K562 (cell line): ENCODE measurements around the gene JAKMIP1. TPM values are rescaled to one million over a fixed set of nuclear protein-coding genes. Genes with fewer than 3 reads are reported as not detected.

Experiments
- ATAC-seq: fragments of 200-7000 bp; cut with Tn5 transposase; 3 replicates; pipeline ENCODE4 v1.9.1; 2020; ENCODE audit warnings: moderate library complexity
- BruUV-seq: library from RNA; stranded (reverse); fragments of 400-500 nt; replicated peaks from 2 replicates; lab custom pipeline; 2021; lab: Mats Ljungman, UMichigan
- CTCF ChIA-PET: fragments of 300-600 bp; formaldehyde crosslinking; extraction: SDS; loops from one replicate; lab custom pipeline; 2021; ENCODE audit warnings: low intra/inter-chr PET ratio; lab: Yijun Ruan, JAX
- POLR2A ChIA-PET: fragments of 300-600, 350-650 bp; sonication (Branson Sonifier 250); formaldehyde crosslinking; extraction: SDS; loops from one replicate; lab custom pipeline; 2021; ENCODE audit warnings: antibody characterized with exemption, inconsistent platforms; lab: Yijun Ruan, JAX
- DNase-seq, 4 experiments: peaks; one replicate each; pipeline versions ENCODE4 v3.0.0 to v3.0.0-alpha.2; 2011 to 2018; ENCODE audit warnings: low spot score in 3 of 4, mixed read lengths in 3 of 4; ENCODE audit errors: extremely low read depth in 1 of 4
- FAIRE-seq: peaks from 2 replicates; lab custom pipeline; 2011; peaks lifted over from hg19 to GRCh38; lab: Jason Lieb, UNC
- H2AFZ ChIP-seq: 2 replicates; pipeline ENCODE4 v1.6.0; 2011; ENCODE audit warnings: low read depth, low read length, control low read depth, inconsistent platforms
- H3K27ac ChIP-seq: fragments of 200-600 bp; 3 replicates; pipeline ENCODE4 v1.8.0; 2011; ENCODE audit warnings: low read depth, mild to moderate bottlenecking, control low read depth, inconsistent platforms, low read length, moderate library complexity, mixed read lengths; ENCODE audit errors: extremely low read depth
- H3K27me3 ChIP-seq, 2 experiments: fragments of 300-600 bp in 1 of 2; 2 replicates in 1 of 2; 3 replicates in 1 of 2; pipeline versions ENCODE4 v1.6.0 to v1.8.0; 2011; ENCODE audit warnings: inconsistent platforms in 2 of 2, low read length in 2 of 2, mild to moderate bottlenecking in 1 of 2, mixed read lengths in 1 of 2, moderate library complexity in 1 of 2; ENCODE audit not compliant: control insufficient read depth in 2 of 2, insufficient read depth in 2 of 2
- H3K36me3 ChIP-seq: fragments of 300-600 bp; 3 replicates; pipeline ENCODE4 v1.8.0; 2011; ENCODE audit warnings: mild to moderate bottlenecking, low read length, inconsistent platforms; ENCODE audit not compliant: control insufficient read depth, insufficient read depth
- H3K4me1 ChIP-seq, 2 experiments: fragments of 200-600 bp in 1 of 2; replicated peaks in 1 of 2; 2 replicates in 1 of 2; 3 replicates in 1 of 2; pipeline versions ENCODE4 v1.5.1 to v1.8.0; 2011; ENCODE audit warnings: inconsistent platforms in 2 of 2, low read length in 2 of 2, mild to moderate bottlenecking in 1 of 2, mixed read lengths in 1 of 2, moderate library complexity in 1 of 2; ENCODE audit not compliant: control insufficient read depth in 2 of 2, insufficient read depth in 2 of 2
- H3K4me2 ChIP-seq: 2 replicates; pipeline ENCODE4 v1.6.1; 2011; ENCODE audit warnings: low read length, control low read depth, inconsistent platforms, mixed read lengths; ENCODE audit not compliant: insufficient read depth
- H3K4me3 ChIP-seq: fragments of 200-600 bp; sonication (generic), shearing (Covaris generic); 2 replicates; pipeline ENCODE4 v1.5.1; 2016; ENCODE audit warnings: control low read depth, inconsistent platforms
- H3K79me2 ChIP-seq: fragments of 200-600 bp; 3 replicates; pipeline ENCODE4 v1.8.0; 2011; ENCODE audit warnings: low read length, inconsistent platforms; ENCODE audit not compliant: control insufficient read depth, insufficient read depth
- H3K9ac ChIP-seq, 2 experiments: 2 replicates each; pipeline versions ENCODE4 v1.6.0 to v1.6.1; 2011; ENCODE audit warnings: low read depth in 2 of 2, low read length in 2 of 2, control low read depth in 1 of 2, inconsistent platforms in 1 of 2, mild to moderate bottlenecking in 1 of 2, mixed read lengths in 1 of 2; ENCODE audit not compliant: insufficient read depth in 1 of 2
- H3K9me1 ChIP-seq: one replicate; pipeline ENCODE4 v1.6.0; 2011; ENCODE audit warnings: inconsistent platforms, mild to moderate bottlenecking, low read length, moderate library complexity; ENCODE audit not compliant: control insufficient read depth, insufficient read depth
- H3K9me3 ChIP-seq: replicated peaks from 2 replicates; pipeline ENCODE4 v1.5.1; 2011; ENCODE audit warnings: low read depth, low read length, inconsistent platforms; ENCODE audit not compliant: control insufficient read depth, insufficient read depth
- H4K20me1 ChIP-seq: replicated peaks from 2 replicates; pipeline ENCODE4 v1.6.1; 2011; ENCODE audit warnings: low read length, inconsistent platforms, mixed read lengths; ENCODE audit not compliant: control insufficient read depth, insufficient read depth
- HDAC8 ChIP-seq: fragments of 450-650 bp; IDR thresholded peaks from 2 replicates; pipeline ENCODE4 v1.6.1; 2016; ENCODE audit warnings: mild to moderate bottlenecking, missing genetic modification characterization, moderate library complexity, missing compliant biosample characterization
- HMG20B ChIP-seq: fragments of 250-450 bp; sonication (Bioruptor Pico); IDR thresholded peaks from 2 replicates; pipeline ENCODE4 v1.5.0; 2021; ENCODE audit warnings: mild to moderate bottlenecking
- HNRNPUL1 ChIP-seq: fragments of 200-400 bp; formaldehyde crosslinking; IDR thresholded peaks from 2 replicates; pipeline ENCODE4 v1.6.1; 2017; ENCODE audit warnings: low read length
- IRF2 ChIP-seq: sonication (generic); formaldehyde crosslinking; IDR thresholded peaks from 2 replicates; pipeline ENCODE4 v1.8.1; 2022; ENCODE audit warnings: mild to moderate bottlenecking, missing genetic modification reagents
- PYGO2 ChIP-seq: fragments of 450-650 bp; IDR thresholded peaks from 2 replicates; pipeline ENCODE4 v1.6.1; 2016; ENCODE audit warnings: mild to moderate bottlenecking, missing genetic modification characterization, moderate library complexity, missing compliant biosample characterization
- TRIM24 ChIP-seq, 2 experiments: fragments of 450-650 bp; IDR thresholded peaks; 2 replicates each; pipeline ENCODE4 v1.6.1; 2016
- ZNF175 ChIP-seq: fragments of 200-800 bp; sonication (Bioruptor generic); IDR thresholded peaks from 2 replicates; pipeline ENCODE4 v1.6.1; 2016; ENCODE audit warnings: low read depth, mild to moderate bottlenecking, missing genetic modification characterization, missing compliant biosample characterization
- ZNF668 ChIP-seq: fragments of 250-450 bp; sonication (Bioruptor Pico); IDR thresholded peaks from 2 replicates; pipeline ENCODE4 v1.8.0; 2022; ENCODE audit warnings: mild to moderate bottlenecking, inconsistent platforms
- ZNF699 ChIP-seq: fragments of 250-450 bp; sonication (Bioruptor Pico); IDR thresholded peaks from 2 replicates; pipeline ENCODE4 v1.8.0; 2021; ENCODE audit warnings: mild to moderate bottlenecking, moderate library complexity; ENCODE audit not compliant: insufficient replicate concordance
- WGBS: fragments of 100-300 bp; shearing (Covaris generic); methylation state at CpG from one replicate; pipeline ENCODE4 v1.1.6; 2016; ENCODE audit warnings: low coverage, mixed read lengths; ENCODE audit not compliant: insufficient coverage; ENCODE audit errors: missing lambda C conversion rate; 5-methylcytosine and 5-hydroxymethylcytosine counted together
- in situ Hi-C: fragments of 300-500 bp; cut with MboI; formaldehyde crosslinking; loops from 4 replicates; pipeline ENCODE4 v1.15.0; 2018; ENCODE audit warnings: inconsistent platforms, mixed read lengths
- intact Hi-C: fragments of 100-400 bp; cut with micrococcal nuclease; formaldehyde crosslinking; loops from 2 replicates; pipeline ENCODE4 v1.14.2; 2022
- polyA plus RNA-seq, 8 experiments: library from polyadenylated mRNA; depleted of rRNA in 4 of 8; stranded (reverse) in 5 of 8; unstranded in 3 of 8; fragments of >200 nt; fragmentation: Nextera tagmentation in 2 of 8; fragmentation: Illumina TruSeq in 1 of 8; extraction: Ambion mirVana in 2 of 8; extraction: Trizol in 1 of 8; gene quantifications; 2 replicates each; pipeline versions ENCODE4 v1.2.1 to v1.2.3, GENCODE V29; 2011 to 2014; ENCODE audit warnings: inconsistent platforms in 1 of 8, missing spikeins in 1 of 8
- total RNA-seq, 7 experiments: library from RNA; depleted of rRNA in 6 of 7; stranded (reverse); fragments of >200 nt in 6 of 7; fragmentation: Illumina TruSeq in 2 of 7; extraction: Trizol in 2 of 7; gene quantifications; 2 replicates each; pipeline versions ENCODE4 v1.2.1 to v1.2.3, GENCODE V29; 2011 to 2021; ENCODE audit warnings: low replicate concordance in 1 of 7
- TF ChIP-seq, protein P1 (sequence below): fragments of 250-450 bp; sonication (Bioruptor Pico); IDR thresholded peaks from 2 replicates; pipeline ENCODE4 v1.4.0; 2020; ENCODE audit warnings: borderline replicate concordance

JAKMIP1 gene
- total and polyA plus RNA-seq, 9 of the 15 experiments (the other 6 are each of a cell fraction or from before 2014, with no cell fraction given) = not detected

DNA sequence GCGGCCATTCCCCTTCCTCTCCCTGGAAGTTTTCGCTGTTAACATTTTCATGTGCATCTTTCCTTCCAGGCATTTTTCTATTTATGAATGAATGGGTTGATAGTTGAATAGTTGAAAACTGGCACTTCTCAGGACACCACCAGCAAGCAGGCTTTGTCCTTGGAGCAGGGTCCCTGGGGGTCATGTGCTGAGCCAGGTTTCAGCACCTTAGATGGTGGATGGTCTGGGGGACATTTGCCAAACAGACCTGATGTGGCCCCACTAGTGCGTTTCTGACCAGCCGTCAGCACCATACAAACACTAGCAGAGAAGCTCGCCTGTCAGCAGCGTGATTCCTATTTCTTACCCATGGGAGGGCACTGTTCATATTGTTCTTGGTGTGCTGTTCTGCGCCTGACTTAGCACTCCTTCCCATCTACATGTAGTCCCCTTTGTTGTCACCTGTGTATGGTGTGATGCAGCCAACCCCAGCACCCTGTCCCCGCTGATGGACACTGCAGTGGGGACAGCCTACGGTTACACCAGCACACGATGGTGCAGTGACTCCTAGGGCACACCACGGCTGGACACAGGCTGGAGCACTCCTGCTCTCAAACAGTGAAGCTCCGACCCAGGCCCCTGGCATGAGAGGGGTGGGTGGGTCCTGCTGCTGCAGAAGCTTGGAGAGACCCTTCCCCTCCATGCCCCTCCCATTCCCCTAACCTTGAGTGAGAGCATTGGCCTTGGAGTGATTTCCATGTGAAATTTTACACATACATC is 42.1 kb upstream of the JAKMIP1 start:
- TF ChIP-seq PYGO2 (tag) (no peak), HMG20B (no peak), ZNF699 (CRISPR knock-in tag) (no peak), ZNF668 (CRISPR knock-in tag) (no peak), TRIM24 (IDR thresholded peaks at IDR 0.05) (no peak), IRF2 (CRISPR knock-in tag) (no peak), HNRNPUL1 (no peak), ZNF175 (no peak), HDAC8 (tag) (no peak)
- TF ChIP-seq, protein P1, sequence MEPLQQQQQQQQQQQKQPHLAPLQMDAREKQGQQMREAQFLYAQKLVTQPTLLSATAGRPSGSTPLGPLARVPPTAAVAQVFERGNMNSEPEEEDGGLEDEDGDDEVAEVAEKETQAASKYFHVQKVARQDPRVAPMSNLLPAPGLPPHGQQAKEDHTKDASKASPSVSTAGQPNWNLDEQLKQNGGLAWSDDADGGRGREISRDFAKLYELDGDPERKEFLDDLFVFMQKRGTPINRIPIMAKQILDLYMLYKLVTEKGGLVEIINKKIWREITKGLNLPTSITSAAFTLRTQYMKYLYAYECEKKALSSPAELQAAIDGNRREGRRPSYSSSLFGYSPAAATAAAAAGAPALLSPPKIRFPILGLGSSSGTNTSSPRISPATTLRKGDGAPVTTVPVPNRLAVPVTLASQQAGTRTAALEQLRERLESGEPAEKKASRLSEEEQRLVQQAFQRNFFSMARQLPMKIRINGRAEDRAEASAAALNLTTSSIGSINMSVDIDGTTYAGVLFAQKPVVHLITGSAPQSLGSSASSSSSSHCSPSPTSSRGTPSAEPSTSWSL (CRISPR knock-in tag) = no peak
- H4K20me1 ChIP-seq = no peaks in the 10 kb centered on the region
- POLR2A ChIA-PET = no interaction called here
- DNase-seq = no peak
- H3K4me3 ChIP-seq = no peak overlapping the region
- 1% methylated on average over 11 of the region's 12 CpGs for WGBS
- BruUV-seq = no TSS peak
- peaks cover 0 to 9% of the 10 kb centered on the region in 2 experiments; a peak in 1 of 5 replicates for H3K4me1 ChIP-seq
- H3K36me3 ChIP-seq = no peaks in the 10 kb centered on the region
- no peak overlapping the region for H3K27ac ChIP-seq
- no peaks in the 10 kb centered on the region for H3K9me3 ChIP-seq
- H3K27me3 ChIP-seq = peaks cover 0 to 15% of the 10 kb centered on the region in 2 experiments; a peak in 2 of 5 replicates
- CTCF ChIA-PET = no interaction called here
- in situ Hi-C loops (no loop called here), intact Hi-C loops (no loop called here)
- H3K9ac ChIP-seq = no peak overlapping the region
- H2AFZ ChIP-seq = no peak overlapping the region
- H3K4me2 ChIP-seq = no peak overlapping the region
- no peak for FAIRE-seq
- ATAC-seq = no peak
- H3K79me2 ChIP-seq = no peaks in the 10 kb centered on the region
- H3K9me1 ChIP-seq = no peaks in the 10 kb centered on the region
